H9 (cell line): ENCODE measurements around the gene FKRP. TPM values are rescaled to one million over a fixed set of nuclear protein-coding genes. Genes with fewer than 3 reads are reported as not detected.
"Not testable (repeated sequence)": the region's sequence is repeated elsewhere in the genome, so short reads cannot be mapped to it uniquely, and the experiment has no call there.

ENCODE experiments used
- DNase-seq: peaks from one replicate; pipeline ENCODE4 v3.0.0-alpha.2; 2017
- H2AFZ ChIP-seq: one replicate; pipeline ENCODE4 v1.6.1; 2013; ENCODE audit warnings: mild to moderate bottlenecking, low read length, control low read depth, moderate library complexity
- H2AK5ac ChIP-seq: 2 replicates; pipeline ENCODE4 v1.6.1; 2013; ENCODE audit warnings: low read length, control low read depth, mixed read lengths; ENCODE audit not compliant: insufficient read length
- H2BK120ac ChIP-seq: one replicate; pipeline ENCODE4 v1.6.1; 2013; ENCODE audit warnings: low read depth, mild to moderate bottlenecking, low read length, control low read depth, inconsistent platforms; ENCODE audit not compliant: poor library complexity, severe bottlenecking
- H2BK12ac ChIP-seq: 2 replicates; pipeline ENCODE4 v1.6.1; 2013; ENCODE audit warnings: low read length, control low read depth, mixed read lengths, low read depth; ENCODE audit not compliant: insufficient read length
- H2BK15ac ChIP-seq: 2 replicates; pipeline ENCODE4 v1.6.1; 2013; ENCODE audit warnings: low read depth, low read length, control low read depth
- H2BK20ac ChIP-seq: one replicate; pipeline ENCODE4 v1.6.1; 2013; ENCODE audit warnings: low read depth, mild to moderate bottlenecking, low read length, control low read depth, inconsistent platforms; ENCODE audit not compliant: poor library complexity, severe bottlenecking
- H2BK5ac ChIP-seq: 2 replicates; pipeline ENCODE4 v1.6.1; 2013; ENCODE audit warnings: low read length, control low read depth, mixed read lengths; ENCODE audit not compliant: insufficient read length
- H3K14ac ChIP-seq: 2 replicates; pipeline ENCODE4 v1.6.1; 2013; ENCODE audit warnings: low read length, control low read depth; ENCODE audit not compliant: insufficient read depth
- H3K18ac ChIP-seq: 2 replicates; pipeline ENCODE4 v1.6.1; 2013; ENCODE audit warnings: low read depth, mild to moderate bottlenecking, mixed read lengths, low read length, control low read depth; ENCODE audit not compliant: insufficient read length
- H3K23ac ChIP-seq: 2 replicates; pipeline ENCODE4 v1.6.1; 2013; ENCODE audit warnings: low read length, control low read depth, mixed read lengths, low read depth; ENCODE audit not compliant: insufficient read length
- H3K23me2 ChIP-seq: 2 replicates; pipeline ENCODE4 v1.6.1; 2013; ENCODE audit warnings: low read depth, mild to moderate bottlenecking, mixed read lengths, low read length, control low read depth; ENCODE audit not compliant: insufficient read length, poor library complexity, severe bottlenecking
- H3K27ac ChIP-seq: 2 replicates; pipeline ENCODE4 v1.5.1; 2013; ENCODE audit warnings: low read length, control low read depth, mixed read lengths, low read depth; ENCODE audit not compliant: insufficient read length
- H3K27me3 ChIP-seq: 2 replicates; pipeline ENCODE4 v1.6.1; 2013; ENCODE audit warnings: low read length, control low read depth, inconsistent platforms; ENCODE audit not compliant: insufficient read depth
- H3K4ac ChIP-seq: 2 replicates; pipeline ENCODE4 v1.6.1; 2013; ENCODE audit warnings: low read depth, mild to moderate bottlenecking, control low read depth, inconsistent platforms, low read length, moderate library complexity
- H3K4me1 ChIP-seq: 2 replicates; pipeline ENCODE4 v1.6.1; 2013; ENCODE audit warnings: low read length, control low read depth, inconsistent platforms; ENCODE audit not compliant: insufficient read depth
- H3K4me2 ChIP-seq: 2 replicates; pipeline ENCODE4 v1.6.1; 2013; ENCODE audit warnings: low read length, control low read depth, mixed read lengths; ENCODE audit not compliant: insufficient read length, insufficient read depth
- H3K56ac ChIP-seq: 2 replicates; pipeline ENCODE4 v1.6.1; 2013; ENCODE audit warnings: low read depth, mild to moderate bottlenecking, mixed read lengths, low read length, control low read depth; ENCODE audit not compliant: insufficient read length
- H3K79me1 ChIP-seq: 2 replicates; pipeline ENCODE4 v1.6.1; 2013; ENCODE audit warnings: low read depth, mild to moderate bottlenecking, moderate library complexity, low read length, control low read depth, inconsistent platforms; ENCODE audit not compliant: insufficient read depth, poor library complexity, severe bottlenecking
- H3K79me2 ChIP-seq: 2 replicates; pipeline ENCODE4 v1.6.1; 2013; ENCODE audit warnings: low read length, control low read depth, inconsistent platforms; ENCODE audit not compliant: insufficient read depth
- H3K9ac ChIP-seq: 2 replicates; pipeline ENCODE4 v1.6.1; 2013; ENCODE audit warnings: low read length, control low read depth, mixed read lengths; ENCODE audit not compliant: insufficient read length; ENCODE audit errors: extremely low read depth
- H3K9me3 ChIP-seq: one replicate; pipeline ENCODE4 v1.6.1; 2013; ENCODE audit warnings: low read depth, low read length, inconsistent platforms; ENCODE audit not compliant: control insufficient read depth
- H3T11ph ChIP-seq: one replicate; pipeline ENCODE4 v1.6.1; 2013; ENCODE audit warnings: mild to moderate bottlenecking, low read length, control low read depth, inconsistent platforms
- H4K20me1 ChIP-seq: one replicate; pipeline ENCODE4 v1.6.1; 2013; ENCODE audit not compliant: control insufficient read depth, insufficient read length, insufficient read depth
- H4K5ac ChIP-seq: 2 replicates; pipeline ENCODE4 v1.6.1; 2013; ENCODE audit warnings: low read depth, mild to moderate bottlenecking, mixed read lengths, low read length, control low read depth; ENCODE audit not compliant: insufficient read length
- H4K8ac ChIP-seq: replicated peaks from 2 replicates; pipeline ENCODE4 v1.6.1; 2013; ENCODE audit warnings: low read length, control low read depth, mixed read lengths, low read depth; ENCODE audit not compliant: insufficient read length
- H4K91ac ChIP-seq: 2 replicates; pipeline ENCODE4 v1.6.1; 2013; ENCODE audit warnings: low read depth, mild to moderate bottlenecking, moderate library complexity, mixed read lengths, low read length, control low read depth; ENCODE audit not compliant: insufficient read length
- H3K27ac Mint-ChIP-seq, 3 experiments: 2 replicates in 2 of 3; 3 replicates in 1 of 3; pipeline ENCODE4 v1.8.0; 2020 to 2021; ENCODE audit warnings: mixed read lengths in 3 of 3, mild to moderate bottlenecking in 1 of 3, moderate library complexity in 1 of 3
- H3K27me3 Mint-ChIP-seq: 2 replicates; pipeline ENCODE4 v1.8.0; 2021; ENCODE audit warnings: low read depth, mild to moderate bottlenecking, moderate library complexity, mixed read lengths
- H3K36me3 Mint-ChIP-seq, 3 experiments: 2 replicates in 2 of 3; 3 replicates in 1 of 3; pipeline ENCODE4 v1.8.0; 2020 to 2021; ENCODE audit warnings: low read depth in 3 of 3, mixed read lengths in 3 of 3; ENCODE audit not compliant: insufficient read depth in 1 of 3
- H3K4me1 Mint-ChIP-seq, 2 experiments: 2 replicates each; pipeline ENCODE4 v1.8.0; 2020; ENCODE audit warnings: mixed read lengths in 2 of 2
- H3K4me3 Mint-ChIP-seq, 2 experiments: 2 replicates in 1 of 2; 3 replicates in 1 of 2; pipeline ENCODE4 v1.8.0; 2020 to 2021; ENCODE audit warnings: mild to moderate bottlenecking in 2 of 2, mixed read lengths in 2 of 2, moderate library complexity in 1 of 2
- H3K9me3 Mint-ChIP-seq, 2 experiments: 2 replicates in 1 of 2; 3 replicates in 1 of 2; pipeline ENCODE4 v1.8.0; 2020; ENCODE audit warnings: mild to moderate bottlenecking in 2 of 2, mixed read lengths in 2 of 2, moderate library complexity in 1 of 2
- CTCF ChIP-seq: fragments of 200-600 bp; sonication (generic); conservative IDR thresholded peaks from 3 replicates; pipeline ENCODE4 v1.8.0; 2021; ENCODE audit warnings: antibody characterized with exemption, mild to moderate bottlenecking
- WGBS: extraction: QIAGEN DNeasy Blood & Tissue Kit; methylation state at CpG from one replicate; pipeline ENCODE4 v1.1.7; 2013; ENCODE audit warnings: missing lambda C conversion rate, low lambda C conversion rate, mixed read lengths; ENCODE audit not compliant: insufficient read length; ENCODE audit errors: extremely low coverage; 5-methylcytosine and 5-hydroxymethylcytosine counted together
- total RNA-seq: library from RNA; stranded (reverse); gene quantifications from 2 replicates; pipeline ENCODE4 v1.2.1, GENCODE V29; 2021

Gene FKRP
- total RNA-seq, 1 experiment from 2014 or later: 42.2 TPM

- Histone ChIP-seq H3K27ac (no peak overlapping the region), H2BK12ac (no peak overlapping the region), H2BK5ac (no peak overlapping the region), H3K23ac (no peak overlapping the region), H3K14ac (no peak overlapping the region), H3K23me2 (no peaks in the 10 kb centered on the region), H2BK20ac (no peak overlapping the region), H2AK5ac (no peak overlapping the region), H3K27me3 (no peaks in the 10 kb centered on the region), H3K79me2 (no peaks in the 10 kb centered on the region), H3K4me1 (no peaks in the 10 kb centered on the region), H2BK120ac (no peak overlapping the region), H4K91ac (no peak overlapping the region), H4K8ac (no peak overlapping the region), H3K9me3 (no peaks in the 10 kb centered on the region), H3K79me1 (no peaks in the 10 kb centered on the region), H3K4ac (no peak overlapping the region), H3K56ac (no peak overlapping the region), H3K4me2 (no peak overlapping the region), H4K20me1 (no peaks in the 10 kb centered on the region), H2BK15ac (no peak overlapping the region), H3K18ac (no peak overlapping the region), H3T11ph (no peak overlapping the region), H3K9ac (no peak overlapping the region), H4K5ac (no peak overlapping the region), H2AFZ (no peak overlapping the region)
- H3K27ac Mint-ChIP-seq: no peak overlapping the region
- no CpG with 5 or more reads among the region's 5 CpGs for WGBS
- H3K4me1 Mint-ChIP-seq: peaks cover 4 to 11% of the 10 kb centered on the region in 2 experiments; a peak in 3 of 4 replicates
- no peaks in the 10 kb centered on the region for H3K9me3 Mint-ChIP-seq
- H3K36me3 Mint-ChIP-seq: peaks cover 0 to 20% (median 9%) of the 10 kb centered on the region in 3 experiments; a peak in 5 of 7 replicates
- TF ChIP-seq CTCF: no peak
- no peak overlapping the region for H3K4me3 Mint-ChIP-seq
- no peaks in the 10 kb centered on the region; the same call in 1 of the 2 replicates for H3K27me3 Mint-ChIP-seq
- DNase-seq: no peak
Observed at GRCh38 chr19:46760363-46760762, 14.5 kb downstream of the FKRP start.

- H3K4me1 ChIP-seq, H3K27me3 Mint-ChIP-seq, H3K27ac Mint-ChIP-seq: not testable (repeated sequence)
Observed at GRCh38 chr19:46760897-46761296, 15.0 kb downstream of the FKRP start.

More at GRCh38 chr19:46760897-46761296, 15.0 kb downstream of the FKRP start:
- not testable (repeated sequence) for H4K5ac ChIP-seq, H3K4me3 Mint-ChIP-seq, H3K9ac ChIP-seq, DNase-seq, H3K79me2 ChIP-seq, H3T11ph ChIP-seq, H3K18ac ChIP-seq, H3K79me1 ChIP-seq, H2BK12ac ChIP-seq, H2BK15ac ChIP-seq, H3K23ac ChIP-seq, H3K9me3 ChIP-seq, H4K8ac ChIP-seq, H2BK5ac ChIP-seq, H2BK20ac ChIP-seq, H3K9me3 Mint-ChIP-seq, H3K27me3 ChIP-seq, H3K4ac ChIP-seq, H3K56ac ChIP-seq, H2BK120ac ChIP-seq, H2AFZ ChIP-seq, H4K91ac ChIP-seq, H4K20me1 ChIP-seq, H3K14ac ChIP-seq, H3K4me2 ChIP-seq, H3K27ac ChIP-seq, H3K23me2 ChIP-seq, H2AK5ac ChIP-seq
- WGBS: no CpG with 5 or more reads among the region's 4 CpGs
- peaks cover 4 to 11% of the 10 kb centered on the region in 2 experiments; a peak in 3 of 4 replicates for H3K4me1 Mint-ChIP-seq
- H3K36me3 Mint-ChIP-seq: peaks cover 0 to 20% (median 9%) of the 10 kb centered on the region in 3 experiments; a peak in 5 of 7 replicates
